Natural killer cell treated with Interleukin-12 subunit alpha and Interleukin-12 subunit beta and Interleukin-15 and Interleukin-18, amount 100 ng/mL, for 72 hours (primary cell): ENCODE results near the gene GAL3ST1. TPM values are rescaled to one million over a fixed set of nuclear protein-coding genes. Genes with fewer than 3 reads are reported as not detected.
A peak's percentile ranks its signal among the peaks of the same experiment; 100 is the strongest.
"Not testable (repeated sequence)": the region's sequence is repeated elsewhere in the genome, so short reads cannot be mapped to it uniquely, and the experiment has no call there.

ENCODE experiments used
- ATAC-seq, 2 donors: fragments of 150-1000 bp; cut with Tn5 transposase in 1 of 2; sonication (Bioruptor Pico), chemical (Tn5 transposase) in 1 of 2; 2 replicates each; pipeline ENCODE4 v1.10.0; 2021
- DNase-seq: peaks from one replicate; pipeline ENCODE4 v3.0.0; 2022; ENCODE audit warnings: low spot score
- H3K27ac Mint-ChIP-seq, 2 donors: 1 replicate in 1 of 2; 2 replicates in 1 of 2; pipeline ENCODE4 v1.8.0; 2022; ENCODE audit warnings: mixed read lengths in 2 of 2, mild to moderate bottlenecking in 1 of 2, moderate library complexity in 1 of 2
- H3K27me3 Mint-ChIP-seq, 2 donors: 1 replicate in 1 of 2; 2 replicates in 1 of 2; pipeline ENCODE4 v1.8.0; 2022; ENCODE audit warnings: mixed read lengths in 2 of 2
- H3K36me3 Mint-ChIP-seq: one replicate; pipeline ENCODE4 v1.8.0; 2022; ENCODE audit warnings: mixed read lengths
- H3K4me1 Mint-ChIP-seq, 2 donors: 1 replicate in 1 of 2; 2 replicates in 1 of 2; pipeline ENCODE4 v1.8.0; 2022; ENCODE audit warnings: low read depth in 2 of 2, mixed read lengths in 2 of 2, mild to moderate bottlenecking in 1 of 2
- H3K4me3 Mint-ChIP-seq: one replicate; pipeline ENCODE4 v1.8.0; 2022; ENCODE audit warnings: mixed read lengths
- H3K9me3 Mint-ChIP-seq: 2 replicates; pipeline ENCODE4 v1.8.0; 2022; ENCODE audit warnings: mixed read lengths
- total RNA-seq, 2 donors: library from RNA; stranded (reverse); gene quantifications; one replicate each; pipeline ENCODE4 v1.2.3, GENCODE V29; 2022

The GAL3ST1 gene
- total RNA-seq, 2 donors from 2014 or later, result not detected

DNA sequence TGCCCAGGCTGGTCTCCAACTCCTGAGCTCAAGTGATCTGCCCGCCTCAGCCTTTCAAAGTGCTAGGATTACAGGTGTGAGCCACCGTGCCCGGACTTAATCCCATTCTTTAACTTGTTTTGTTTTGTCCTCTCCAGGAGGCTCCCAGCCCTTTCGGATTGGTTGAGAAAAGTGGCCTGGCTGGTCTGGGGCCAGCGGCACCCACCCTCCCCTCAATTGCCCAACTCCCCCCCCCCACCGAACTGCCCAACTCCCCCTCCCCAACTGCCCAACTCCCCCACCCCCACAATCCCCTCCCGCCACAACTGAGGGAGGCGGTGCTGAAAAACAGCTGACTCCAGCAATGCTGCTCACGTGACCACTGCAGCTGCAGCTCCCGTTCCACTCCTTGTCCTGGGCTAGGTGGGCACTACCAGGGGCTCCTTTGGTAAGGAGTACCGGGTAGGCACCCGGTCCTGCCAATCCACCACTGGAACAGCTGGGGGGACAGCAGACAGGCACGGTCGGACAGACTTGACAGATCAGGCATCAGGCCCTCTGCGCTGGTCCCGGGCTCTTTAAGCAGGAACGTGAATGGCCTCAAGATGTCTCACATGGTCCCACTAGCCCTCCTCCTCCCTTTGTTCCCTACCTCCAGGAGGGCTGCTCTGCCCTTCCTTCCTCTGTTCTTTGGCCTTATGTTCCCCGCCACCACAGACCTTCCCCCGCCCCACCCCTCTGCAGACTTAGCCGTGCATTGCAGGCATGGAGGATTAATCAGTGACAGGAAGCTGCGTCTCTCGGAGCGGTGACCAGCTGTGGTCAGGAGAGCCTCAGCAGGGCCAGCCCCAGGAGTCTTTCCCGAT, 32.2 kb upstream of the GAL3ST1 start, which contains the start of gene TCN2:
Gene TCN2, plus strand, starts transcription at position 720 of the 845 bp plus-strand sequence. CDS start 158 bp downstream, outside the sequence.
- no peak for DNase-seq
- H3K4me3 Mint-ChIP-seq, result peak within 1 kb of the TSS; percentile 72
- no peaks in the 10 kb centered on the region for H3K36me3 Mint-ChIP-seq
- peaks cover 0 to 10% of the 10 kb centered on the region in 2 donors for H3K27me3 Mint-ChIP-seq
- no peaks in the 10 kb centered on the region for H3K9me3 Mint-ChIP-seq
- peak within 1 kb of the TSS; percentile 26 to 89 for H3K27ac Mint-ChIP-seq
- H3K4me1 Mint-ChIP-seq, result peaks cover 29 to 33% of the 10 kb centered on the region in 2 donors
- peak; percentile 77 to 84 for ATAC-seq

DNA sequence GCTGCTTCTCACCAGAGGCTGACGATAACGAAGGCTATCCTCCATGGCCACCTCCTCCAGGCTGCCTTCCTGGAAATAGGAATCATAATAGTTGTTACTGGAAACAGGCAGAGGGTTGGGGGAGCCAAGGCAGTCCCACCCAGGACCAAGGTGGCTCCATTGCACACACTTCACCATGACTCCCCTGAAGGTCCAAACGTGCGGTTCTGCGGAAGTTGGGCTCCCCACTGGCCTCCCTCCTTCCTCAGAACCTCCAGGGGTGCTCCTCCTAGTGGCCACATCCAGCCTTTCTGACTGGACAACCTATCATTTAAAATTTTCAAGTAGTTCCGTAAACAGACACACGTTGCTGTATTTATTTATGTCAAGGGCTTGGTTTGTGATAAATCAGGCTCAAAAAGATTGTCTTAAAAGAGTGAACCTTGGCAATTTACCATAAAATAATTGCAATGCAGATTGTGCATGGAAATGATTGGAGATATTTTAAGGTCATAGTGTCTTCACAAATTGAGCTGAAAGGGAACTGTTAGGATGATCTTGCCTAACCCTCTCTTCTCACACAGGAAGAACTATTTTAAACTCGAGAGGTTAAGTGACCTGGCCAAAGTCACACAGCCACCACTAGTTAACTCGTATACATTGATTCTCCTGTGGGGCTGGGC, 31.1 kb upstream of the GAL3ST1 start:
- H3K9me3 Mint-ChIP-seq, result no peaks in the 10 kb centered on the region
- peaks cover 29 to 31% of the 10 kb centered on the region in 2 donors for H3K4me1 Mint-ChIP-seq
- DNase-seq (no peak), ATAC-seq (peak in 1 of 2 donors; percentile 37)
- H3K4me3 Mint-ChIP-seq, result peak overlapping the region; percentile 51
- H3K36me3 Mint-ChIP-seq, result no peaks in the 10 kb centered on the region
- peak overlapping the region in 1 of 2 donors; percentile 29 for H3K27ac Mint-ChIP-seq
- peaks cover 0 to 9% of the 10 kb centered on the region in 2 donors for H3K27me3 Mint-ChIP-seq

DNA sequence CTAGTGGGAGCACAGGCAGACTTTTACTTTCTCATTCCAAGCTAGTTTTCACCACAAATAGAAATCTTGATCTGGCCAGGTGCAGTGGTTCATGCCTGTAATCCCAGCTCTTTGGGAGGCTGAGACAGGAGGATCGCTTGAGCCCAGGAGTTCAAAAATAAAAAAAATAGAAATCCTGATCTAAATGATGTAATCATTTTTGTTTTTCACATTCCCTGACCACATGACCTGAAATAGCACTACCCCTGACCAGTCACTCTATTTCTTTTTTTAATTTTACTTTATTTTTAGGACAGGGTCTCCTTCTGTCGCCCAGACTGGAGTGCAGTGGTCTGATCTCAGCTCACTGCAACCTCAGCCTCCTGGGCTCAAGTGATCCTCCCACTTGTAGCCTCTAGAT, 30.3 kb upstream of the GAL3ST1 start:
- Mint-ChIP-seq H3K4me3 (no peak overlapping the region), H3K9me3 (no peaks in the 10 kb centered on the region), H3K27ac (no peak overlapping the region), H3K36me3 (no peaks in the 10 kb centered on the region), H3K4me1 (peaks cover 22 to 29% of the 10 kb centered on the region in 2 donors), H3K27me3 (peaks cover 0 to 6% of the 10 kb centered on the region in 2 donors)
- DNase-seq (no peak), ATAC-seq (no peak)

DNA sequence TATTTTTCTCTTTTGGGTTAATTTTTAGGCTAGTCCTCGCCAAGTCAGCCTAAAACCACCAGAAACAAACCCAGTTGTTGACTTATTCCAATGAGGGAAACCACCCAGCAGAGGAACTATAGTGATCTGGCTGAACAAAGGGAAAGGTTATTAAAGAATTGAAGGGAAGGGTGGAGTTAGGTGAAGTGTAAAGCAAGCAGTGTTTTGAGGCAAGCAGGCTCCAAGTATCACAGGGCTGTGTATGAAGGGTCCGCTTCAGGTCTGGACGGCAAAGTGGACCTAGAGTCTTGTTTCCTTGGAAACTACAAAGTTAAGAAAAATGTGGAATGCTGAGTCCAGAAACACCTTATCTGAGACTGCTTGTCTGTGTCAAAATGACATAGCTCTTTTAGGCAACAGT, 29.3 kb upstream of the GAL3ST1 start:
- Mint-ChIP-seq H3K27me3 (peaks cover 0 to 3% of the 10 kb centered on the region in 2 donors), H3K27ac (no peak overlapping the region), H3K4me3 (no peak overlapping the region), H3K4me1 (peaks cover 13 to 21% of the 10 kb centered on the region in 2 donors), H3K9me3 (no peaks in the 10 kb centered on the region), H3K36me3 (no peaks in the 10 kb centered on the region)
- DNase-seq (no peak), ATAC-seq (no peak)

DNA sequence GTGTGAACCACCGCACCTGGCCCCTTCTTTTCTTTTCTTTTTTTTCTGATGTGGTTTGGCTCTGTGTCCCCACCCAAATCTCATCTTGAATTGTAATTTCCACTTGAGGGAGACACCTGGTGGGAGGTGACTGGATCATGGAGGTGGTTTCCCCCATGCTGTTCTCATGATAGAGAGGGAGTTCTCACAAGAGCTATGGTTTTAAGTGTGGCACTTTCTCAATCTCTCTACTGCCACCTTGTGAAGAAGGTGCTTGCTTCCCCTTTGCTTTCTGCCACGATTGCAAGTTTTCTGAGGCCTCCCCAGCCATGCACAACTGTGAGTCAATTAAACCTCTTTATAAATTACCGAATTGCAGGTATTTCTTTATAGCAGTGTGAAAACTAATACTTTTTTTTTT, 27.6 kb upstream of the GAL3ST1 start:
- no peak for DNase-seq
- Mint-ChIP-seq H3K27ac (no peak overlapping the region), H3K36me3 (no peaks in the 10 kb centered on the region)

DNA sequence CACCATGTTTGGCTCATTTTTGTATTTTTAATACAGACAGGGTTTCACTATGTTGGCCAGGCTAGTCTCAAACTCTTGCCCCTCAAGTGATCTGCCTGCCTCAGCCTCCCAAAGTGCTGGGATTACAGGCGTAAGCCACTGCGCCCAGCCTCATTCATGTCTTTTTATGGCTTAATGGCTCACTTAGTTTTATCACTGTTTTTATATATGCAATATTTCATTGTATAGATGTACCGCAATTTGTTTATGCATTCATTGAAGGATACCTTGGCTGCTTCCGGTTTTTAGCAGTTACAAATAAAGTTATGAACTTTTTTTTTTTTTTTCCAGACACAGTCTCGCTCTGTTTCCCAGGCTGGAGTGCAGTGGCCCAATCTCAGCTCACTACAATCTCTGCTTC, 27.0 kb upstream of the GAL3ST1 start:
- Mint-ChIP-seq H3K4me3 (no peak overlapping the region), H3K27me3 (no peaks in the 10 kb centered on the region), H3K4me1 (peaks cover 5 to 12% of the 10 kb centered on the region in 2 donors), H3K9me3 (no peaks in the 10 kb centered on the region), H3K27ac (no peak overlapping the region), H3K36me3 (no peaks in the 10 kb centered on the region)
- ATAC-seq, result no peak
- no peak for DNase-seq

More for the DNA sequence above, 27.6 kb upstream of the GAL3ST1 start:
- Mint-ChIP-seq H3K9me3 (no peaks in the 10 kb centered on the region), H3K4me1 (peaks cover 7 to 15% of the 10 kb centered on the region in 2 donors), H3K4me3 (no peak overlapping the region), H3K27me3 (no peaks in the 10 kb centered on the region)
- no peak for ATAC-seq

DNA sequence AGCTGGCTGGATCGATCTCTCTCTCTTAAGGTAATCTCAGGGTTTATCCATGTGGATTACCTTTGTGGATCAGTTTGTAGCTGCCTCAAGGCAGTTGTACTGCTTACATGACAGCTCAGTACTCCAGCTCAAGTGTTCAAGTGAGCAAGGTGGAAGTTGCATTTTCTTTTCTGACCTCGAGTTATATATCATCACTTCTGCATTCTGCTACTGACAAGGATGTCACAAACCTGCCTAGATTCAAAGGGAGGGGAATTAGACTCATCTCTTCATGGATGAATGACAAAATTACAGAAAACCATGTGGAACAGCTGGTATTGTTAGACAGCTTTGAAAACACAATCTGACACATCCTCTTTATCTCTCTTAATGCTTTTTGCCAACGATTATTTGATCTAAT, 26.5 kb upstream of the GAL3ST1 start:
- ATAC-seq (no peak), DNase-seq (no peak)
- peaks cover 5 to 11% of the 10 kb centered on the region in 2 donors for H3K4me1 Mint-ChIP-seq

DNA sequence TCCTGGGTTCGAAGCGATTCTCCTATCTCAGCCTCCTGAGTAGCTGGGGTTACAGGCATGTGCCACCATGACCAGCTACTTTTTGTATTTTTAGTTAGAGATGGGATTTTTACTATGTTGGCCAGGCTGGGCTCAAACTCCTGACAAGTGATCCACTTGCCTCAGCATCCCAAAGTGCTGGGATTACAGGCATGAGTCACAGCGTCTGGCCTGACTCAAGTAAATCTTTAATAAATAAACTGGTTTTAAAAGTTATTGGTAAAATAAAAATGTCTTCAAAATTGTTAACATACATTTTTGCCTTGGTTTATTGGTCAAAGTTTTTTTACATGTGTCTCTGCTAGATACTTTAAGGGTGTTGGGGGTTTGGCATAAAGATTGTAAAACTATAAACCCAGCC, 24.5 kb upstream of the GAL3ST1 start:
- Mint-ChIP-seq H3K9me3 (no peaks in the 10 kb centered on the region), H3K27ac (no peak overlapping the region), H3K27me3 (no peaks in the 10 kb centered on the region), H3K4me1 (peaks cover 0 to 3% of the 10 kb centered on the region in 2 donors), H3K36me3 (no peaks in the 10 kb centered on the region), H3K4me3 (no peak overlapping the region)
- DNase-seq, result no peak
- no peak for ATAC-seq

More for the DNA sequence above, 26.5 kb upstream of the GAL3ST1 start:
- H3K36me3 Mint-ChIP-seq, result no peaks in the 10 kb centered on the region
- H3K27me3 Mint-ChIP-seq, result no peaks in the 10 kb centered on the region
- no peak overlapping the region for H3K27ac Mint-ChIP-seq
- H3K4me3 Mint-ChIP-seq, result no peak overlapping the region
- H3K9me3 Mint-ChIP-seq, result no peaks in the 10 kb centered on the region

DNA sequence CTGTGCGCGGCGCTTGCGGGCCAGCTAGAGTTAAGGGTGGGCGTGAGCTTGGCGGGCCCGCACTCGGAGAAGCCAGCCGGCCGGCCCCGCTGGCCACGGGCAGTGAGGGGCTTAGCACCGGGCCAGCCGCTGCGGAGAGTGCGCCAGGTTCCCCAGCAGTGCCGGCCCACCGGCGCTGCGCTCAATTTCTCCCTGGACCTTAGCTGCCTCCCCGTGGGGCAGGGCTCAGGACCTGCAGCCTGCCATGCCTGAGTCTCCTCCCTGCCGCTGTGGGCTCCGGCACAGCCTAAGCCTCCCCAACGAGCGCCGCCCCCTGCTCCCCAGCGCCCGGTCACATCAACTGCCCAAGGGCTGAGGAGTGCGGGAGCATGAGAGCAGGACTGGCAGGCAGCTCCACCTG, 22.4 kb upstream of the GAL3ST1 start:
- no peak for ATAC-seq
- Mint-ChIP-seq H3K4me1 (no peaks in the 10 kb centered on the region), H3K36me3 (no peaks in the 10 kb centered on the region), H3K4me3 (no peak overlapping the region), H3K9me3 (no peaks in the 10 kb centered on the region), H3K27me3 (peaks cover 0 to 4% of the 10 kb centered on the region in 2 donors), H3K27ac (no peak overlapping the region)
- DNase-seq, result no peak

DNA sequence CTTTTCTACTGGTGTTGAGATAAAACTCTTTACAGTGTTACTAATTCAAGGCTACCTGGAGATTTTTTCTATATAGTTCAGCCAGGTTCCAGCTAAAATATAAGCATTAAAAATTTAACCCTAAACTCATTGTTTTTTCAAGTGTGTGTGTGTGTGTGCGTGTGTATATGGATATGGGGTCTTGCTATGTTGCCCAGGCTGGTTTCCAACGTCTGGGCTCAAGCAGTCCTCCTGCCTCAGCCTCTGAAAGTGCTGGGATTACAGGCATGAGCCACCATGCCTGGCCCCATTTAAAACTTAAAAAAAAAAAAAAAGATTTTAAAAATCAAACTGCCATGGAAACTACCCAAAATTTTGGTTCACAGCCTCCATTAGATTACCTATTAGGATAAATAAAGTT, 21.7 kb upstream of the GAL3ST1 start:
- H3K36me3 Mint-ChIP-seq, result no peaks in the 10 kb centered on the region
- no peaks in the 10 kb centered on the region for H3K9me3 Mint-ChIP-seq
- peaks cover 0 to 4% of the 10 kb centered on the region in 2 donors for H3K27me3 Mint-ChIP-seq
- H3K4me1 Mint-ChIP-seq, result no peaks in the 10 kb centered on the region
- no peak overlapping the region for H3K27ac Mint-ChIP-seq
- DNase-seq (no peak), ATAC-seq (no peak)
- no peak overlapping the region for H3K4me3 Mint-ChIP-seq

DNA sequence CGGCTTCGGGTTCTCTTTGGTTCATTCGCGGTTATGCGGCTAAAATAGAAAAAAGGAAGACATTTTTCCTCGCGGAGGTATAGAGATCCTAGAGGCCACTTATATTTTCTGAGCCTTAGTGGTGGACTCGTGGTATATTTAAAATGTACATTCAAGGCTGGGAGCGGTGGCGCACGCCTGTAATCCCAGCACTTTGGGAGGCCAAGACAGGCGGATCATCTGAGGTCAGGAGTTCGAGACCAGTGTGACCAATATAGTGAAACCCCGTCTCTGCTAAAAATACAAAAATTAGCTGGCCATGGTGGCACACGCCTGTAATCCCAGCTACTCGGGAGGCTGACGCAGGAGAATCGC, 17.9 kb upstream of the GAL3ST1 start:
- not testable (repeated sequence) for ATAC-seq, H3K27me3 Mint-ChIP-seq, H3K27ac Mint-ChIP-seq, H3K36me3 Mint-ChIP-seq, H3K4me1 Mint-ChIP-seq, DNase-seq, H3K4me3 Mint-ChIP-seq, H3K9me3 Mint-ChIP-seq

DNA sequence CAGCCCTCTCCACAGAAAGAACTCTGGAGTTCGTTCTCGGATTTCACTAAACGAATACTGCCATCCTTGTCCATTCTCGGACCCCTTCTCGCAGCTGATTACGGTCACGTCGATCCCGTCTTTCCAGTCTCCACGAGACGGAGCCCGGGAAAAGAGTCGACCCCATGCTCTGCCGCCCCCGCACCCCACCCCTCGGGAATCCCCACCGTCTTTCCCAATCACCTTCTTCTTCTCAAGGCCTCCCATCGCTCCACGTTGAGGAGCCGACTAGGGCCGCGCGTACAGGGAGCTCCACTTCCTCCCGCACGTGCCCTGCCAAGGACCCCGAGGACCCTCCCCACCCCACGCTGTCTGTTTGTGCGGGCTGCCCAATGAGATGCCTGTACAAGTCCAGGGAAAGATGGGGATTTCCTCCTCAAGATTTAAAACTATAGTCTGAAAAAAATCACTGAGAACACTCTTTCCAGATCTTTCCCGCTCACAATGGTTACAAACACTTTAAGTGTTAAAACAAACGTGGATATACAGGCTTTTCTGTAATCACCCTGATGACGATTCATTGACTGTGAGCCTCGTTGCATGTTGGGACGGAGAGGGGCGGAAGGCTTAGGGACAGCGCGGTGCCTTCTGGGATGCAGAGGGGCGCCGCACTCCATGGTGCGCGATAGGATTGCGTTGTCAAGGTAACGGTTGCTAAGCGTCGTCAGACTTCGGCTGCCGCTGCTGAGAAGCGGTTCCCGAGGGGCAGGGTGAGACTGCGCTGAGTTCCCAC, 17.3 kb upstream of the GAL3ST1 start, which contains the start of gene PES1:
Gene PES1, minus strand, starts transcription at position 323 of the 772 bp plus-strand sequence. Its CDS starts 77 bp downstream, at position 246.
- Mint-ChIP-seq H3K9me3 (no peaks in the 10 kb centered on the region), H3K4me3 (no peak within 1 kb of the TSS), H3K27me3 (peaks cover 0 to 4% of the 10 kb centered on the region in 2 donors)

DNA sequence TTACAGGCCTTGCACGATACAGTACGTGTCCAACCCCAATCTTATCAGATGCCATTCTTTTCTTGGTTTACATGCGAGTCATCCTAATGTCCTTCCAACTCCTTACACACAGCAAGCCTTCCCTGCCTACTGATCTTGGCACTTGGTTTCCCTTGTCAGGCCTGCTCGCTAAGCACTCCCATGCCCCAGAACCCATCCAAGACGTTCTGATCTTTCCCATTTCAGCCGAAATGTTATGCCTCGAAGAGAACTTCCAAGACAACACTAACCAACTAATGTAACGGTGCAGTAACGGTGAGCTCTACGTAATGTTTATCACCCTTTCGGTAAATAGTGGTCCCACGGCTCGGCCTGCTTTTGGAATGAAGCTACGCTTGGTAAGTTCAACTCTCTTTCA, 16.7 kb upstream of the GAL3ST1 start:
- no peaks in the 10 kb centered on the region for H3K9me3 Mint-ChIP-seq
- H3K4me1 Mint-ChIP-seq, result peaks cover 0 to 4% of the 10 kb centered on the region in 2 donors
- DNase-seq, result no peak
- H3K36me3 Mint-ChIP-seq, result peaks cover 4% of the 10 kb centered on the region
- H3K4me3 Mint-ChIP-seq, result no peak overlapping the region
- peaks cover 0 to 4% of the 10 kb centered on the region in 2 donors for H3K27me3 Mint-ChIP-seq
- no peak for ATAC-seq
- no peak overlapping the region for H3K27ac Mint-ChIP-seq

More for the DNA sequence above, 17.3 kb upstream of the GAL3ST1 start, which contains the start of gene PES1:
- H3K36me3 Mint-ChIP-seq, result no peaks in the 10 kb centered on the region
- no peak within 1 kb of the TSS for H3K27ac Mint-ChIP-seq
- H3K4me1 Mint-ChIP-seq, result no peaks in the 10 kb centered on the region
- DNase-seq (peak; percentile 94), ATAC-seq (peak; percentile 100)
